ENCODE data around the gene PRKG2. TPM values are rescaled to one million over a fixed set of nuclear protein-coding genes. Genes with fewer than 3 reads are reported as not detected.

The PRKG2 gene, protein sequence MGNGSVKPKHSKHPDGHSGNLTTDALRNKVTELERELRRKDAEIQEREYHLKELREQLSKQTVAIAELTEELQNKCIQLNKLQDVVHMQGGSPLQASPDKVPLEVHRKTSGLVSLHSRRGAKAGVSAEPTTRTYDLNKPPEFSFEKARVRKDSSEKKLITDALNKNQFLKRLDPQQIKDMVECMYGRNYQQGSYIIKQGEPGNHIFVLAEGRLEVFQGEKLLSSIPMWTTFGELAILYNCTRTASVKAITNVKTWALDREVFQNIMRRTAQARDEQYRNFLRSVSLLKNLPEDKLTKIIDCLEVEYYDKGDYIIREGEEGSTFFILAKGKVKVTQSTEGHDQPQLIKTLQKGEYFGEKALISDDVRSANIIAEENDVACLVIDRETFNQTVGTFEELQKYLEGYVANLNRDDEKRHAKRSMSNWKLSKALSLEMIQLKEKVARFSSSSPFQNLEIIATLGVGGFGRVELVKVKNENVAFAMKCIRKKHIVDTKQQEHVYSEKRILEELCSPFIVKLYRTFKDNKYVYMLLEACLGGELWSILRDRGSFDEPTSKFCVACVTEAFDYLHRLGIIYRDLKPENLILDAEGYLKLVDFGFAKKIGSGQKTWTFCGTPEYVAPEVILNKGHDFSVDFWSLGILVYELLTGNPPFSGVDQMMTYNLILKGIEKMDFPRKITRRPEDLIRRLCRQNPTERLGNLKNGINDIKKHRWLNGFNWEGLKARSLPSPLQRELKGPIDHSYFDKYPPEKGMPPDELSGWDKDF
- polyA plus RNA-seq (0.16 and 0.20 TPM in 2 replicates), polyA minus RNA-seq (0.73 and 1.2 TPM in 2 replicates)

DNA sequence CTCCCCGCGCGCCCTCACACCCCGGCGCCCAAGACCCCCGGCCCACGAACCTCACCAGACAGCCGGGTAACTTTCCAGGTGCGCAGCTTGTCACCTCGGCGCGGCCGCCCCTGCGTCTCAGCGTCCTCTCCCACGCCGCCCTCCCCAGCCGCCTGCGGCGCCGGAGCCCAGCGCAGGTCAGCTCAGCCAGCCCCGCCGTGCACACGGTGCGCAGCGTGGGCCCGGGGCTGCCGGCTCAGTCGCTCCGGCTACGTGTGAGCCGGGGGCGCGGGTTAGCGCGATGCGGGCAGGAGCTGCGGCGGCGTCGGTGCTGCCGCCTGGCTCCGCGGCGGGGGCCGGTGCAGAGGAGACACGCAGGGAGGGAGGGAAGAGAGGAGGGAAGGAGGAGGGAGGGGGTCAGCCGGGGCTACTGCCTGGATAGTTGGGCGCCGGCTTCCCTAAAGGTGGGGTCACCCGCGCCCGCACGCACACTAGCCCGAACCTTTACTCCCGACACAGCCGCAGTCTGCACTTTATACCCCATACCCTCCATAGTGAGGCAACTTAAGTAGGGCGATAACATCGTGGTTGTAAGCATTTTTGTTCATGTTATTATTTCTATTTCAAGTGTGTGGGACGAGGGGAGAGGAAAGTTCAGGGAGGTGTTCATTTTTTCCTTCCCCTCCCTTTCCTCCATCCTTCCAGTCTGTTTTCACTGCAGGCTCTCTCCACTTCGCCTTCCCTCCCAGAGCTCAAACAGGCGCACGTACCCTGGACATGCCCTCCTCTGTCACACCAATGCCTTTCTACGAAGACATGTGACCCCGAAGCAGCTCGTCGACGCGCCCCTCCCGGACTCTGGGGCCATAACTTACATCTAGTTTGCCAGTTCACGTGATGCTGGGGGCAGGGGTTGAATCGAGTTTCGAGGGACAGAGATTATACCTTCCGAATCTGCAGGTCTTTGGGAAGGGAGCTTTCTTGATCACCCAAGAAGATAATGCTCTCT is at the start of gene PRKG2:
Gene PRKG2 (minus strand): TSS at position 342 of the 988 bp plus-strand sequence. CDS start 10,175 bp downstream, outside the sequence.
- no peaks in the 10 kb centered on the region for H3K79me2 ChIP-seq (replicated peaks; ENCODE audit: insufficient read depth, low read length)
- peak within 1 kb of the TSS; percentile 40 for H2AFZ ChIP-seq (ENCODE audit: low read depth, low read length)
- H3F3A ChIP-seq (ENCODE audit: insufficient read depth, low read length, poor library complexity, severe bottlenecking): no peaks in the 10 kb centered on the region
- no peaks in the 10 kb centered on the region for H3K36me3 ChIP-seq (ENCODE audit: insufficient read depth, low read length)
- no peaks in the 10 kb centered on the region for H4K20me1 ChIP-seq (ENCODE audit: insufficient read depth)
- H3K9me2 ChIP-seq (ENCODE audit: insufficient read depth, low read length): no peaks in the 10 kb centered on the region
- H3K4me3 ChIP-seq (ENCODE audit: low read length): peak within 1 kb of the TSS; percentile 80
- no peak within 1 kb of the TSS for H3K27ac ChIP-seq (ENCODE audit: low read length)
- no peak within 1 kb of the TSS for H3K4me2 ChIP-seq (ENCODE audit: low read length)
- TF ChIP-seq RAD21 (conservative IDR thresholded peaks at IDR 0.05): peak; percentile 26
- peak; percentile 14 for TF ChIP-seq POLR2AphosphoS5 (IDR thresholded peaks at IDR 0.05)
- TF ChIP-seq EZH2 (IDR thresholded peaks at IDR 0.05; ENCODE audit: borderline replicate concordance, insufficient read depth, low read length, poor library complexity, severe bottlenecking): no peak
- peak; percentile 52 for TF ChIP-seq MXI1 (conservative IDR thresholded peaks at IDR 0.05; ENCODE audit: poor library complexity, severe bottlenecking)
- H3K9me3 ChIP-seq (ENCODE audit: low read length): no peaks in the 10 kb centered on the region
- H3K27me3 ChIP-seq (ENCODE audit: insufficient read depth, low read depth, low read length): peaks cover 46% of the 10 kb centered on the region
- peak within 1 kb of the TSS; percentile 52 for H3K9ac ChIP-seq (ENCODE audit: low read length)

DNA sequence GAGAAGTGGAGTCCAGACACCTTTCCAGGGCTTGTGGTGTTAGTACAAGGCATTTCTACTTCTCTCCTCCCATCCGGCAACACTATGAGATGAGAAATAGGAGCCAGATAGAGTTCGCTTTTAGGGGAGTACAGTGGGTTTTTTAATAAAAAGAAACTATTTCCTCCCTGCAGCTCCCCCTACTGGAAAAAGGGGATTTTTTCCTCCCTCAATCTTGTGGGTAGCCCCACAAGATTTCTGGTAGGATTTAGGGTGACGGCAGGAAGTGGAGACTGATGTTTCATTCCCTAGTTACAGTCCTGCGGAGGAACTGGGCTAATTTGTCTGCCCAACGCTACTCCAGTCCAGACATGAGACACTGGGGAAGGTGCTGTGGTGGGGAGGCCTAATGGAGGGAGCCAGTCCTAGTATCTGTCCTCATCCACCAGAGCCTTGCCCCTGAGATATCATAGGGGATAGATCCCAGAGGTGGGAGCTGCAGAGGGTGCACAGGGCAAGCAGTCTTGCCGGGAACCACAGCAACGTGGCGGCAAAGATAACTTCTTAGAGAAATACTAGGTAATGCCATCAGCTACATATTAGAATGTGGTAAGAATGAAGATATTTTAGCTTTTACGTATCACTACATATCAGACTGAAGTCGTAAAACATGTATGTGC is 45.5 kb upstream of the PRKG2 start:
- TF ChIP-seq SMC3 (conservative IDR thresholded peaks at IDR 0.05; ENCODE audit: poor library complexity): no peak
- no peak for TF ChIP-seq MXI1 (conservative IDR thresholded peaks at IDR 0.05; ENCODE audit: poor library complexity, severe bottlenecking)
- TF ChIP-seq POLR2AphosphoS5 (IDR thresholded peaks at IDR 0.05): no peak
- TF ChIP-seq EZH2 (IDR thresholded peaks at IDR 0.05; ENCODE audit: borderline replicate concordance, insufficient read depth, low read length, poor library complexity, severe bottlenecking): no peak
- TF ChIP-seq CTCF (IDR thresholded peaks at IDR 0.05; ENCODE audit: poor library complexity, severe bottlenecking): no peak
- TF ChIP-seq EP300 (conservative IDR thresholded peaks at IDR 0.05; ENCODE audit: poor library complexity, severe bottlenecking): no peak
- TF ChIP-seq TAF1 (IDR thresholded peaks at IDR 0.05; ENCODE audit: low read depth): no peak
- TF ChIP-seq RAD21 (conservative IDR thresholded peaks at IDR 0.05): no peak
- TF ChIP-seq, protein P1, sequence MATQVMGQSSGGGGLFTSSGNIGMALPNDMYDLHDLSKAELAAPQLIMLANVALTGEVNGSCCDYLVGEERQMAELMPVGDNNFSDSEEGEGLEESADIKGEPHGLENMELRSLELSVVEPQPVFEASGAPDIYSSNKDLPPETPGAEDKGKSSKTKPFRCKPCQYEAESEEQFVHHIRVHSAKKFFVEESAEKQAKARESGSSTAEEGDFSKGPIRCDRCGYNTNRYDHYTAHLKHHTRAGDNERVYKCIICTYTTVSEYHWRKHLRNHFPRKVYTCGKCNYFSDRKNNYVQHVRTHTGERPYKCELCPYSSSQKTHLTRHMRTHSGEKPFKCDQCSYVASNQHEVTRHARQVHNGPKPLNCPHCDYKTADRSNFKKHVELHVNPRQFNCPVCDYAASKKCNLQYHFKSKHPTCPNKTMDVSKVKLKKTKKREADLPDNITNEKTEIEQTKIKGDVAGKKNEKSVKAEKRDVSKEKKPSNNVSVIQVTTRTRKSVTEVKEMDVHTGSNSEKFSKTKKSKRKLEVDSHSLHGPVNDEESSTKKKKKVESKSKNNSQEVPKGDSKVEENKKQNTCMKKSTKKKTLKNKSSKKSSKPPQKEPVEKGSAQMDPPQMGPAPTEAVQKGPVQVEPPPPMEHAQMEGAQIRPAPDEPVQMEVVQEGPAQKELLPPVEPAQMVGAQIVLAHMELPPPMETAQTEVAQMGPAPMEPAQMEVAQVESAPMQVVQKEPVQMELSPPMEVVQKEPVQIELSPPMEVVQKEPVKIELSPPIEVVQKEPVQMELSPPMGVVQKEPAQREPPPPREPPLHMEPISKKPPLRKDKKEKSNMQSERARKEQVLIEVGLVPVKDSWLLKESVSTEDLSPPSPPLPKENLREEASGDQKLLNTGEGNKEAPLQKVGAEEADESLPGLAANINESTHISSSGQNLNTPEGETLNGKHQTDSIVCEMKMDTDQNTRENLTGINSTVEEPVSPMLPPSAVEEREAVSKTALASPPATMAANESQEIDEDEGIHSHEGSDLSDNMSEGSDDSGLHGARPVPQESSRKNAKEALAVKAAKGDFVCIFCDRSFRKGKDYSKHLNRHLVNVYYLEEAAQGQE (IDR thresholded peaks at IDR 0.05; ENCODE audit: borderline replicate concordance): no peak
- Histone ChIP-seq H4K20me1 (ENCODE audit: insufficient read depth) (no peaks in the 10 kb centered on the region), H3K9ac (ENCODE audit: low read length) (no peak overlapping the region), H3K9me3 (ENCODE audit: low read length) (no peaks in the 10 kb centered on the region), H3K27me3 (ENCODE audit: insufficient read depth, low read depth, low read length) (no peaks in the 10 kb centered on the region), H3K36me3 (ENCODE audit: insufficient read depth, low read length) (no peaks in the 10 kb centered on the region), H3K79me2 (replicated peaks; ENCODE audit: insufficient read depth, low read length) (no peaks in the 10 kb centered on the region), H3K27ac (ENCODE audit: low read length) (no peak overlapping the region), H2AFZ (ENCODE audit: low read depth, low read length) (no peak overlapping the region), H3F3A (ENCODE audit: insufficient read depth, low read length, poor library complexity, severe bottlenecking) (no peaks in the 10 kb centered on the region), H3K9me2 (ENCODE audit: insufficient read depth, low read length) (no peaks in the 10 kb centered on the region), H3K4me2 (ENCODE audit: low read length) (no peak overlapping the region), H3K4me3 (ENCODE audit: low read length) (no peak overlapping the region)

All from neural cell (in vitro differentiated cells).